ENCODE data around the gene PTAFR.

DNA sequence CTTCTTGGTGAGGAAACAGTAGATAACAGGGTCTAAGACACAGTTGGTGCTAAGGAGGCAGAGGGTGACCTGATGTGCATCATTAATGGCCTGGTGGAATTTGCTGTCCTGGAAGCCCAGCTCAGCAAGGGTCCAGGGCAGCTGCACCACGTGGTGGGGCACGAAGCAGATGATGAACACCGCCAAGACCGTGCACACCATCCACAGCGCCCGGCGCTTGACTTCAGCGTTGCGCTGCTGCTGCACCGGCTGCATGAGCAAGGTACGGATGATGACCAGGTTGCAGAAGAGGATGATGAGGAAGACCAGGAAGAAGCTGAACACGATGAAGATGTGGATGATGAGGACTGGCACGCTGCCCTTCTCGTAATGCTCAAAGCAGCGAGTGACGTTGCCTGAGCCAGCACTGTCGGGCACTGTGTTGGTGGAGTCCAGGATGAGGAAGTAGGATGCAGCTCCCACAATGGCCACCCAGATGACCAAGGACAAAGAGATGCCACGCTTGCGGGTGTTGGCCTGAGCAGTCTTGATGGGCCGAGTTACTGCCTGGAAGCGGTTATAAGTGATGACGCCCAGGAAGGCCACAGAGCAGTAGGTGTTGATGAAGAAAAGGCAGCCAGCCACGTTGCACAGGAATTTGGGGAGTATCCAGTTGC, 26.2 kb downstream of the PTAFR start:
- TF ChIP-seq PRRX2 (CRISPR knock-in tag; IDR thresholded peaks at IDR 0.05) (no peak), JUN (CRISPR knock-in tag; IDR thresholded peaks at IDR 0.05) (no peak), ZNF317 (CRISPR knock-in tag; IDR thresholded peaks at IDR 0.05; ENCODE audit: borderline replicate concordance, low read depth) (no peak)
- TF ChIP-seq, protein P1, sequence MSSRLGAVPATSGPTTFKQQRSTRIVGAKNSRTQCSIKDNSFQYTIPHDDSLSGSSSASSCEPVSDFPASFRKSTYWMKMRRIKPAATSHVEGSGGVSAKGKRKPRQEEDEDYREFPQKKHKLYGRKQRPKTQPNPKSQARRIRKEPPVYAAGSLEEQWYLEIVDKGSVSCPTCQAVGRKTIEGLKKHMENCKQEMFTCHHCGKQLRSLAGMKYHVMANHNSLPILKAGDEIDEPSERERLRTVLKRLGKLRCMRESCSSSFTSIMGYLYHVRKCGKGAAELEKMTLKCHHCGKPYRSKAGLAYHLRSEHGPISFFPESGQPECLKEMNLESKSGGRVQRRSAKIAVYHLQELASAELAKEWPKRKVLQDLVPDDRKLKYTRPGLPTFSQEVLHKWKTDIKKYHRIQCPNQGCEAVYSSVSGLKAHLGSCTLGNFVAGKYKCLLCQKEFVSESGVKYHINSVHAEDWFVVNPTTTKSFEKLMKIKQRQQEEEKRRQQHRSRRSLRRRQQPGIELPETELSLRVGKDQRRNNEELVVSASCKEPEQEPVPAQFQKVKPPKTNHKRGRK (CRISPR knock-in tag; IDR thresholded peaks at IDR 0.05; ENCODE audit: borderline replicate concordance) = no peak
- TF ChIP-seq, protein P2, sequence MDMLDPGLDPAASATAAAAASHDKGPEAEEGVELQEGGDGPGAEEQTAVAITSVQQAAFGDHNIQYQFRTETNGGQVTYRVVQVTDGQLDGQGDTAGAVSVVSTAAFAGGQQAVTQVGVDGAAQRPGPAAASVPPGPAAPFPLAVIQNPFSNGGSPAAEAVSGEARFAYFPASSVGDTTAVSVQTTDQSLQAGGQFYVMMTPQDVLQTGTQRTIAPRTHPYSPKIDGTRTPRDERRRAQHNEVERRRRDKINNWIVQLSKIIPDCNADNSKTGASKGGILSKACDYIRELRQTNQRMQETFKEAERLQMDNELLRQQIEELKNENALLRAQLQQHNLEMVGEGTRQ (CRISPR knock-in tag; IDR thresholded peaks at IDR 0.05) = no peak
- TF ChIP-seq, protein P3, sequence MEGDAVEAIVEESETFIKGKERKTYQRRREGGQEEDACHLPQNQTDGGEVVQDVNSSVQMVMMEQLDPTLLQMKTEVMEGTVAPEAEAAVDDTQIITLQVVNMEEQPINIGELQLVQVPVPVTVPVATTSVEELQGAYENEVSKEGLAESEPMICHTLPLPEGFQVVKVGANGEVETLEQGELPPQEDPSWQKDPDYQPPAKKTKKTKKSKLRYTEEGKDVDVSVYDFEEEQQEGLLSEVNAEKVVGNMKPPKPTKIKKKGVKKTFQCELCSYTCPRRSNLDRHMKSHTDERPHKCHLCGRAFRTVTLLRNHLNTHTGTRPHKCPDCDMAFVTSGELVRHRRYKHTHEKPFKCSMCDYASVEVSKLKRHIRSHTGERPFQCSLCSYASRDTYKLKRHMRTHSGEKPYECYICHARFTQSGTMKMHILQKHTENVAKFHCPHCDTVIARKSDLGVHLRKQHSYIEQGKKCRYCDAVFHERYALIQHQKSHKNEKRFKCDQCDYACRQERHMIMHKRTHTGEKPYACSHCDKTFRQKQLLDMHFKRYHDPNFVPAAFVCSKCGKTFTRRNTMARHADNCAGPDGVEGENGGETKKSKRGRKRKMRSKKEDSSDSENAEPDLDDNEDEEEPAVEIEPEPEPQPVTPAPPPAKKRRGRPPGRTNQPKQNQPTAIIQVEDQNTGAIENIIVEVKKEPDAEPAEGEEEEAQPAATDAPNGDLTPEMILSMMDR (IDR thresholded peaks at IDR 0.05) = no peak
- TF ChIP-seq, protein P4, sequence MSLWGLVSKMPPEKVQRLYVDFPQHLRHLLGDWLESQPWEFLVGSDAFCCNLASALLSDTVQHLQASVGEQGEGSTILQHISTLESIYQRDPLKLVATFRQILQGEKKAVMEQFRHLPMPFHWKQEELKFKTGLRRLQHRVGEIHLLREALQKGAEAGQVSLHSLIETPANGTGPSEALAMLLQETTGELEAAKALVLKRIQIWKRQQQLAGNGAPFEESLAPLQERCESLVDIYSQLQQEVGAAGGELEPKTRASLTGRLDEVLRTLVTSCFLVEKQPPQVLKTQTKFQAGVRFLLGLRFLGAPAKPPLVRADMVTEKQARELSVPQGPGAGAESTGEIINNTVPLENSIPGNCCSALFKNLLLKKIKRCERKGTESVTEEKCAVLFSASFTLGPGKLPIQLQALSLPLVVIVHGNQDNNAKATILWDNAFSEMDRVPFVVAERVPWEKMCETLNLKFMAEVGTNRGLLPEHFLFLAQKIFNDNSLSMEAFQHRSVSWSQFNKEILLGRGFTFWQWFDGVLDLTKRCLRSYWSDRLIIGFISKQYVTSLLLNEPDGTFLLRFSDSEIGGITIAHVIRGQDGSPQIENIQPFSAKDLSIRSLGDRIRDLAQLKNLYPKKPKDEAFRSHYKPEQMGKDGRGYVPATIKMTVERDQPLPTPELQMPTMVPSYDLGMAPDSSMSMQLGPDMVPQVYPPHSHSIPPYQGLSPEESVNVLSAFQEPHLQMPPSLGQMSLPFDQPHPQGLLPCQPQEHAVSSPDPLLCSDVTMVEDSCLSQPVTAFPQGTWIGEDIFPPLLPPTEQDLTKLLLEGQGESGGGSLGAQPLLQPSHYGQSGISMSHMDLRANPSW (CRISPR knock-in tag; conservative IDR thresholded peaks at IDR 0.05; ENCODE audit: low read depth) = no peak

All from WTC11 (cell line).